OCI-LY7 (cell line): ENCODE results near the gene TGFBR2. TPM values are rescaled to one million over a fixed set of nuclear protein-coding genes. Genes with fewer than 3 reads are reported as not detected.

Source experiments
- BruUV-seq: library from RNA; stranded (reverse); fragments of 400-500 nt; replicated peaks from 2 replicates; lab custom pipeline; 2021; lab: Mats Ljungman, UMichigan
- CTCF ChIA-PET: fragments of 300-600 bp; sonication (Branson Sonifier 250); formaldehyde crosslinking; loops from one replicate; lab custom pipeline; 2022; ENCODE audit warnings: antibody characterized with exemption; ENCODE audit not compliant: unreplicated experiment; lab: Charles Lee
- POLR2A ChIA-PET: fragments of 300-600 bp; sonication (Branson Sonifier 250); formaldehyde crosslinking; loops from one replicate; lab custom pipeline; 2022; ENCODE audit warnings: antibody characterized with exemption; lab: Charles Lee
- DNase-seq: peaks from one replicate; pipeline ENCODE4 v3.0.0-alpha.2; 2015; ENCODE audit warnings: low spot score
- H2AFZ ChIP-seq: fragments of 200-600 bp; sonication (generic), shearing (Covaris generic); 2 replicates; pipeline ENCODE4 v1.6.1; 2014; ENCODE audit warnings: mild to moderate bottlenecking, antibody characterized with exemption, low read length, moderate library complexity
- H3K27ac ChIP-seq: fragments of 200-600 bp; sonication (generic); 2 replicates; pipeline ENCODE4 v1.5.1; 2014; ENCODE audit warnings: mixed run types, low read depth, mild to moderate bottlenecking, moderate library complexity, low read length, inconsistent platforms; ENCODE audit not compliant: poor library complexity, severe bottlenecking
- H3K36me3 ChIP-seq: fragments of 200-600 bp; sonication (generic); 2 replicates; pipeline ENCODE4 v1.6.1; 2014; ENCODE audit warnings: mild to moderate bottlenecking, antibody characterized with exemption, low read length, moderate library complexity, mixed read lengths; ENCODE audit not compliant: insufficient read depth
- H3K4me1 ChIP-seq: fragments of 200-600 bp; sonication (generic); 2 replicates; pipeline ENCODE4 v1.5.1; 2014; ENCODE audit warnings: mild to moderate bottlenecking, low read length; ENCODE audit not compliant: insufficient read depth, poor library complexity, severe bottlenecking
- H3K4me2 ChIP-seq: fragments of 200-600 bp; sonication (generic); 2 replicates; pipeline ENCODE4 v1.6.1; 2014; ENCODE audit warnings: mild to moderate bottlenecking, low read length
- H3K4me3 ChIP-seq: fragments of 200-600 bp; sonication (generic); 2 replicates; pipeline ENCODE4 v1.5.1; 2014; ENCODE audit warnings: mild to moderate bottlenecking, low read depth, low read length; ENCODE audit not compliant: poor library complexity, severe bottlenecking
- H3K79me2 ChIP-seq: fragments of 200-600 bp; sonication (generic); 2 replicates; pipeline ENCODE4 v1.6.1; 2016; ENCODE audit warnings: low read depth, mild to moderate bottlenecking, low read length, moderate library complexity, mixed read lengths; ENCODE audit not compliant: insufficient read depth
- H3K9me2 ChIP-seq: fragments of 200-600 bp; sonication (generic); 2 replicates; pipeline ENCODE4 v1.6.1; 2016; ENCODE audit warnings: mild to moderate bottlenecking, low read length, mixed read lengths; ENCODE audit not compliant: insufficient read depth
- H3K9me3 ChIP-seq: fragments of 200-600 bp; sonication (generic); 2 replicates; pipeline ENCODE4 v1.6.1; 2014; ENCODE audit warnings: mild to moderate bottlenecking, mixed run types, low read length, mixed read lengths
- H4K20me1 ChIP-seq: fragments of 200-600 bp; sonication (generic); 2 replicates; pipeline ENCODE4 v1.6.1; 2014; ENCODE audit warnings: mild to moderate bottlenecking, antibody characterized with exemption, low read length, moderate library complexity, mixed read lengths; ENCODE audit not compliant: insufficient read depth
- CTCF ChIP-seq: fragments of 200-600 bp; sonication (generic); conservative IDR thresholded peaks from 2 replicates; pipeline ENCODE4 v1.5.1; 2014; ENCODE audit warnings: mild to moderate bottlenecking, antibody characterized with exemption, low read length, moderate library complexity, mixed read lengths
- EZH2phosphoT487 ChIP-seq: fragments of 200-600 bp; sonication (generic); IDR thresholded peaks from 2 replicates; pipeline ENCODE4 v1.6.1; 2018; ENCODE audit warnings: low read depth, borderline replicate concordance, mild to moderate bottlenecking, mixed run types, antibody characterized with exemption, low read length, moderate library complexity, mixed read lengths
- intact Hi-C: fragments of 100-400 bp; cut with micrococcal nuclease; formaldehyde crosslinking; loops from one replicate; pipeline ENCODE4 v1.10.0; 2022; ENCODE audit not compliant: unreplicated experiment
- total RNA-seq, 2 experiments: library from RNA; depleted of rRNA in 1 of 2; stranded (reverse); fragments of >200 nt in 1 of 2; shearing (Covaris generic) in 1 of 2; gene quantifications; 2 replicates each; pipeline ENCODE4 v1.2.3, GENCODE V29; 2014 to 2022

The TGFBR2 gene
- total RNA-seq, 2 experiments from 2014 or later: 25.2 to 28.1 TPM

GRCh38 chr3:30687930-30688570 is 81.6 kb downstream of the TGFBR2 start:
- H3K27ac ChIP-seq: no peak overlapping the region
- ChIA-PET POLR2A (no interaction called here), CTCF (no interaction called here)
- no peak overlapping the region for H2AFZ ChIP-seq
- intact Hi-C loops: no loop called here
- no peak for TF ChIP-seq EZH2phosphoT487
- no peak for TF ChIP-seq CTCF
- DNase-seq: no peak
- BruUV-seq: no TSS peak
- H3K36me3 ChIP-seq: peaks cover 91% of the 10 kb centered on the region
- H4K20me1 ChIP-seq: peaks cover 2% of the 10 kb centered on the region; the same call in 1 of the 2 replicates
- H3K4me1 ChIP-seq: no peaks in the 10 kb centered on the region
- H3K9me3 ChIP-seq: no peaks in the 10 kb centered on the region
- no peaks in the 10 kb centered on the region for H3K79me2 ChIP-seq
- no peak overlapping the region for H3K4me2 ChIP-seq
- no peak overlapping the region for H3K4me3 ChIP-seq
- H3K9me2 ChIP-seq: no peaks in the 10 kb centered on the region

- no peak overlapping the region for H3K27ac ChIP-seq
- BruUV-seq: no TSS peak
- H3K79me2 ChIP-seq: no peaks in the 10 kb centered on the region
- DNase-seq: no peak
- H3K36me3 ChIP-seq: peaks cover 94% of the 10 kb centered on the region
- no peak overlapping the region for H3K4me2 ChIP-seq
- CTCF ChIA-PET: no interaction called here
- H3K4me1 ChIP-seq: no peaks in the 10 kb centered on the region
- no peak overlapping the region for H3K4me3 ChIP-seq
- no peaks in the 10 kb centered on the region for H3K9me3 ChIP-seq
- H2AFZ ChIP-seq: no peak overlapping the region
- H4K20me1 ChIP-seq: peaks cover 4% of the 10 kb centered on the region; the same call in 1 of the 2 replicates
- intact Hi-C loops: no loop called here
- no peaks in the 10 kb centered on the region for H3K9me2 ChIP-seq
- TF ChIP-seq EZH2phosphoT487: no peak
- no peak for TF ChIP-seq CTCF
- POLR2A ChIA-PET: interaction anchor here (0.6 to 0.7 kb wide), 2 partner anchors 28 to 245 kb away, joined by 3 read pairs; no protein-coding TSS in a partner anchor
These were observed 82.6 kb downstream of the TGFBR2 start for GRCh38 chr3:30688776-30689641.
